Caco-2 (cell line): ENCODE data around the gene KLHL29. TPM values are rescaled to one million over a fixed set of nuclear protein-coding genes. Genes with fewer than 3 reads are reported as not detected.
A peak's percentile ranks its signal among the peaks of the same experiment; 100 is the strongest.

Source experiments
- BruUV-seq: library from RNA; stranded (reverse); fragments of 400-500 nt; replicated peaks from 2 replicates; lab custom pipeline; 2021; lab: Mats Ljungman, UMichigan
- CTCF ChIA-PET: fragments of 300-600 bp; sonication (Branson Sonifier 250); formaldehyde crosslinking; loops from one replicate; lab custom pipeline; 2022; ENCODE audit warnings: antibody characterized with exemption; lab: Charles Lee
- POLR2A ChIA-PET: fragments of 300-600 bp; sonication (Branson Sonifier 250); formaldehyde crosslinking; loops from one replicate; lab custom pipeline; 2022; ENCODE audit warnings: antibody characterized with exemption; lab: Charles Lee
- DNase-seq, 2 experiments: peaks; one replicate each; pipeline versions ENCODE4 v3.0.0 to v3.0.0-alpha.2; 2020 to 2022
- H3K27me3 ChIP-seq: replicated peaks from 2 replicates; pipeline ENCODE4 v1.6.0; 2011; ENCODE audit warnings: low read length; ENCODE audit not compliant: control insufficient read depth, insufficient read depth
- H3K36me3 ChIP-seq: 2 replicates; pipeline ENCODE4 v1.5.1; 2011; ENCODE audit warnings: low read length; ENCODE audit not compliant: control insufficient read depth, insufficient read depth
- H3K4me1 ChIP-seq: fragments of 250-450 bp; sonication (Bioruptor Pico); 2 replicates; pipeline ENCODE4 v1.5.1; 2020; ENCODE audit warnings: mild to moderate bottlenecking
- H3K4me3 ChIP-seq: 2 replicates; pipeline ENCODE4 v1.5.1; 2011; ENCODE audit warnings: low read depth, mild to moderate bottlenecking, control low read depth, low read length
- H3K9me3 ChIP-seq: fragments of 250-450 bp; sonication (Bioruptor Pico); 2 replicates; pipeline ENCODE4 v1.5.1; 2020; ENCODE audit warnings: mild to moderate bottlenecking, moderate library complexity
- H3K27ac Mint-ChIP-seq: one replicate; pipeline ENCODE4 v1.8.0; 2022; ENCODE audit warnings: mixed read lengths; ENCODE audit not compliant: unreplicated experiment
- H3K27me3 Mint-ChIP-seq: one replicate; pipeline ENCODE4 v1.8.0; 2022; ENCODE audit warnings: mixed read lengths; ENCODE audit not compliant: insufficient read depth, unreplicated experiment
- H3K36me3 Mint-ChIP-seq: one replicate; pipeline ENCODE4 v1.8.0; 2022; ENCODE audit warnings: mild to moderate bottlenecking, mixed read lengths; ENCODE audit not compliant: insufficient read depth, unreplicated experiment
- H3K4me1 Mint-ChIP-seq: one replicate; pipeline ENCODE4 v1.8.0; 2022; ENCODE audit warnings: low read depth, mixed read lengths; ENCODE audit not compliant: unreplicated experiment
- H3K4me3 Mint-ChIP-seq: one replicate; pipeline ENCODE4 v1.8.0; 2022; ENCODE audit warnings: mild to moderate bottlenecking, moderate library complexity, mixed read lengths; ENCODE audit not compliant: unreplicated experiment
- H3K9me3 Mint-ChIP-seq: one replicate; pipeline ENCODE4 v1.8.0; 2022; ENCODE audit warnings: mixed read lengths; ENCODE audit not compliant: unreplicated experiment
- CTCF ChIP-seq, 2 experiments: fragments of 200-600 bp in 1 of 2; IDR thresholded peaks; 1 replicate in 1 of 2; 2 replicates in 1 of 2; pipeline versions ENCODE4 v1.5.1 to v1.8.0; 2011 to 2022; ENCODE audit warnings: antibody characterized with exemption in 1 of 2, control low read depth in 1 of 2, inconsistent platforms in 1 of 2, low read depth in 1 of 2, low read length in 1 of 2, mild to moderate bottlenecking in 1 of 2, moderate library complexity in 1 of 2; ENCODE audit not compliant: insufficient read depth in 1 of 2, severe bottlenecking in 1 of 2, unreplicated experiment in 1 of 2
- intact Hi-C: fragments of 100-400 bp; cut with micrococcal nuclease; formaldehyde crosslinking; loops from one replicate; pipeline ENCODE4 v1.10.0; 2022; ENCODE audit not compliant: unreplicated experiment
- total RNA-seq: library from RNA; stranded (reverse); gene quantifications from 2 replicates; pipeline ENCODE4 v1.2.3, GENCODE V29; 2022

KLHL29 gene
- total RNA-seq, 1 experiment from 2014 or later: 0.61 TPM

DNA sequence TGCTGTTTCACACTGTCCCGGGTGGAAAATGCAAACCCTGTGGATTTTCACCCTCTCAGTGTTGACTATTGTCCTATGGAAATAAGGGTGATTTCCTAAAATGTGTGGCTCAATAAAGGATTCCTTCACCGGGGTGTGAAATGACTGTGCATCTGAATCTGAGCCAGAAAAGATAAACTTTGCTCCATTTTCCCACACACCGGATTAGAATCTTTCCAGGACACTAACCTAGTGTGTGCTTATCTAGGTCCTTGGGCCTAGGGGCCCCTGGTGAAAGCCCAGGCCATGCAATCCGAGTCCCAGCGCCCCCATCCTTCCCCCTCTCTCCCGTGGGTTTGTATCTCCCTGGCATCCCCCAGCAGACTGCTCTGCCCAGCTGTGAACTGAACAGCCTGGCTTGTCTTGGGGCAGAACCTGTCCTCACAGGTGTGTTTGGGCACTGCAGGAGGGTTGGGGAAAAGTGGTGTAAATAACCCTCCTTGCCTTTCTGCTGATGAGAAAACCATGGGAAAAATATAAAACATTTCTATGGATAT lies 17.3 kb downstream of the KLHL29 start:
- CTCF ChIA-PET: no interaction called here
- no peak overlapping the region for H3K27ac Mint-ChIP-seq
- no peak for DNase-seq
- H3K4me1 ChIP-seq: no peaks in the 10 kb centered on the region
- H3K4me3 Mint-ChIP-seq: no peak overlapping the region
- no peaks in the 10 kb centered on the region for H3K9me3 Mint-ChIP-seq
- no peaks in the 10 kb centered on the region for H3K36me3 Mint-ChIP-seq
- H3K9me3 ChIP-seq: no peaks in the 10 kb centered on the region
- peaks cover 6% of the 10 kb centered on the region for H3K27me3 Mint-ChIP-seq
- no TSS peak for BruUV-seq
- intact Hi-C loops: loop anchor here (5.0 kb wide), 1 partner anchor 60 kb away; no protein-coding TSS in a partner anchor
- no peak for TF ChIP-seq CTCF (IDR thresholded peaks at IDR 0.05; ENCODE audit: insufficient read depth in 1 of 2, low read depth in 1 of 2, low read length in 1 of 2, severe bottlenecking in 1 of 2, unreplicated experiment in 1 of 2)
- no peak overlapping the region for H3K4me3 ChIP-seq
- no peaks in the 10 kb centered on the region for H3K4me1 Mint-ChIP-seq
- no peaks in the 10 kb centered on the region; the same call in 1 of the 2 replicates for H3K27me3 ChIP-seq
- no peaks in the 10 kb centered on the region for H3K36me3 ChIP-seq
- POLR2A ChIA-PET: no interaction called here

- H3K27me3 ChIP-seq: no peaks in the 10 kb centered on the region; the same call in 1 of the 2 replicates
- H3K9me3 ChIP-seq: no peaks in the 10 kb centered on the region
- CTCF ChIA-PET: no interaction called here
- Mint-ChIP-seq H3K9me3 (no peaks in the 10 kb centered on the region), H3K36me3 (no peaks in the 10 kb centered on the region), H3K4me3 (no peak overlapping the region), H3K4me1 (no peaks in the 10 kb centered on the region), H3K27ac (no peak overlapping the region), H3K27me3 (peaks cover 3% of the 10 kb centered on the region)
- H3K36me3 ChIP-seq: no peaks in the 10 kb centered on the region
- no peaks in the 10 kb centered on the region for H3K4me1 ChIP-seq
- no TSS peak for BruUV-seq
- no peak overlapping the region for H3K4me3 ChIP-seq
- TF ChIP-seq CTCF (IDR thresholded peaks at IDR 0.05; ENCODE audit: insufficient read depth in 1 of 2, low read depth in 1 of 2, low read length in 1 of 2, severe bottlenecking in 1 of 2, unreplicated experiment in 1 of 2): peak in 1 of 2 experiments; percentile 7
- POLR2A ChIA-PET: no interaction called here
- intact Hi-C loops: loop anchor here (5.0 kb wide), 1 partner anchor 58 kb away; no protein-coding TSS in a partner anchor
- no peak for DNase-seq
Observed at GRCh38 chr2:23404426-23404825, 19.4 kb downstream of the KLHL29 start.

DNA sequence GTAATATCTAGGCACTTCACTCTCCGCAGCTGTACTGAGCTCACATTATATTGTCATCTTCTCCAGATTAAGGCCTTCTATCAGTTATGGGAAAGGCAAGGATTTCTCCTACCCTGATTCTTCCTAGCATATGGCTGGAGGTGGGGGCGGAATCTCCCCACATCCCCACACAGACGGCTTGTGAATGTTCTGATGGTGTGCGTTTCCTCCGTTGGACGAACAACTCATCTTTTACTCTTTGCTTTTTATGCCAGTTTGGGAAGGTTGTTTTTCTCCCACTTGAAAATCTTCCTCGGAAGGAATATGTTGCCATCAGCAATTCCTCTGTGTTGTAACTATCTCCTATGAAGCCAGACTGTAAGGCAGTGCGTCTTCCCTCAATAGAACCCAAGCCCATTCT lies 24.3 kb downstream of the KLHL29 start:
- intact Hi-C loops: no loop called here
- H3K4me1 ChIP-seq: no peaks in the 10 kb centered on the region
- Mint-ChIP-seq H3K4me1 (no peaks in the 10 kb centered on the region), H3K27ac (no peak overlapping the region), H3K4me3 (no peak overlapping the region), H3K27me3 (peaks cover 8% of the 10 kb centered on the region), H3K36me3 (no peaks in the 10 kb centered on the region), H3K9me3 (no peaks in the 10 kb centered on the region)
- no peak for TF ChIP-seq CTCF (IDR thresholded peaks at IDR 0.05; ENCODE audit: insufficient read depth in 1 of 2, low read depth in 1 of 2, low read length in 1 of 2, severe bottlenecking in 1 of 2, unreplicated experiment in 1 of 2)
- DNase-seq: no peak
- ChIA-PET POLR2A (no interaction called here), CTCF (no interaction called here)
- no peaks in the 10 kb centered on the region for H3K36me3 ChIP-seq
- no peaks in the 10 kb centered on the region for H3K9me3 ChIP-seq
- no peaks in the 10 kb centered on the region for H3K27me3 ChIP-seq
- no peak overlapping the region for H3K4me3 ChIP-seq
- no TSS peak for BruUV-seq
